Measurements from ENCODE around the gene ALOX5.

DNA sequence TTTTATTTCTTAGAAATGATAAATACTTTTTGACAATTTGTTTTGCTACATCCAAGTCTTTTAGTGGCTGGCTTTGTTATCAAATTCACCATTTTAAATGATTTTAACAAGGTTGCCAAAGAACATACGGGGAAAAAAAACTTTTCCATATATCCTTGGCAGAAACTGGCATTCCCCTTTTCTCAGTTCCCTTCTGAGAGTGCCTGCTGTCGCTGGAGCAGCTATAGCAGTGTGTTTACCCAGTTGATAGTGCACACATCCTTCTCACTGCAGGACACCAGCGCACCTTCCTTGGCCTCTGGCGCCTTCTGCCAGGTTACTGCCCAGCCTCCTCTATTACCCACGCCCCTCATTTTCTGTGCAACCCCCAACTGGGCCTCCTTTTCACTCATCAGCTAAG is 94.1 kb downstream of the ALOX5 start:
- TF ChIP-seq, protein P1, sequence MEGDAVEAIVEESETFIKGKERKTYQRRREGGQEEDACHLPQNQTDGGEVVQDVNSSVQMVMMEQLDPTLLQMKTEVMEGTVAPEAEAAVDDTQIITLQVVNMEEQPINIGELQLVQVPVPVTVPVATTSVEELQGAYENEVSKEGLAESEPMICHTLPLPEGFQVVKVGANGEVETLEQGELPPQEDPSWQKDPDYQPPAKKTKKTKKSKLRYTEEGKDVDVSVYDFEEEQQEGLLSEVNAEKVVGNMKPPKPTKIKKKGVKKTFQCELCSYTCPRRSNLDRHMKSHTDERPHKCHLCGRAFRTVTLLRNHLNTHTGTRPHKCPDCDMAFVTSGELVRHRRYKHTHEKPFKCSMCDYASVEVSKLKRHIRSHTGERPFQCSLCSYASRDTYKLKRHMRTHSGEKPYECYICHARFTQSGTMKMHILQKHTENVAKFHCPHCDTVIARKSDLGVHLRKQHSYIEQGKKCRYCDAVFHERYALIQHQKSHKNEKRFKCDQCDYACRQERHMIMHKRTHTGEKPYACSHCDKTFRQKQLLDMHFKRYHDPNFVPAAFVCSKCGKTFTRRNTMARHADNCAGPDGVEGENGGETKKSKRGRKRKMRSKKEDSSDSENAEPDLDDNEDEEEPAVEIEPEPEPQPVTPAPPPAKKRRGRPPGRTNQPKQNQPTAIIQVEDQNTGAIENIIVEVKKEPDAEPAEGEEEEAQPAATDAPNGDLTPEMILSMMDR (conservative IDR thresholded peaks at IDR 0.05; ENCODE audit: low read depth, low read length), result no peak
- no peak for TF ChIP-seq EZH2 (IDR thresholded peaks at IDR 0.05; ENCODE audit: low read length, unreplicated experiment)
